CD4-positive, alpha-beta T cell treated with Interleukin-15 for 1 hour (primary cell): ENCODE data around the gene PSMA6.
"Not testable (repeated sequence)": the region's sequence is repeated elsewhere in the genome, so short reads cannot be mapped to it uniquely, and the experiment has no call there.

Experiments used
- DNase-seq: peaks from one replicate; pipeline ENCODE4 v3.0.0-alpha.2; 2020

The PSMA6 gene

DNA sequence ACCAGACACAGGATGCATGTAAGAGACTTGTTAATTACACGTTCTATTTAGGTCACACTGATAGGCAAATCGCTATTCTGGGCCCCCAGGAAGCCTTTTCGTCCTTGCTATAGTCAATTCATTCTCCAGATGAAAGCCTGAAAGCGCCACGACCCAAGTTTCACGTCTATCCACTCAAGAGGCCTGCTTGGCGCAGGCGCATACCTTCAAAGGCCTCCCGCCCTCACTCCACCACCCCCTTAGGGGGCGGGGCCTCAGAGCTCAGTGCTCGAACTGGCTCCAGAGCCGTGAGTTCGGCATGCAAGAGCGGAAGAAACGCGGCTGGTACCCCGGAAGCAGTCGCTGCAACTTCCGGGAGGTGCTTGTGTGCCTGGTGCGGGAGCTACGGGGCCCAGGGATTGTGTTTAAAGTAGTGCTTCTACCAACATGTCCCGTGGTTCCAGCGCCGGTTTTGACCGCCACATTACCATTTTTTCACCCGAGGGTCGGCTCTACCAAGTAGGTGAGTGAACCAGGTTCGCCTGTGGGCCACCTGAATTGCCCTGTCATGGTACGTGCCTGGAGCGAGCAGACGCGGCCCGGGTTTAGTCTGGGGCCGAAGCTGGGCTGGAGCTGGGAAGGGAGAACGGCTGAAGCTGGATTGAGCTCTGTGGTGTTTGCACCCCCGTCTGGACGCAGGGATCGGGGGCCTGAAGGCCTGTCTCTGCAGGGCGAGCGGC is at the start of gene PSMA6:
TSS of gene PSMA6 (plus strand) at position 332 of the 719 bp plus-strand sequence. CDS start at position 427, 95 bp downstream.
- DNase-seq: peak; percentile 99

DNA sequence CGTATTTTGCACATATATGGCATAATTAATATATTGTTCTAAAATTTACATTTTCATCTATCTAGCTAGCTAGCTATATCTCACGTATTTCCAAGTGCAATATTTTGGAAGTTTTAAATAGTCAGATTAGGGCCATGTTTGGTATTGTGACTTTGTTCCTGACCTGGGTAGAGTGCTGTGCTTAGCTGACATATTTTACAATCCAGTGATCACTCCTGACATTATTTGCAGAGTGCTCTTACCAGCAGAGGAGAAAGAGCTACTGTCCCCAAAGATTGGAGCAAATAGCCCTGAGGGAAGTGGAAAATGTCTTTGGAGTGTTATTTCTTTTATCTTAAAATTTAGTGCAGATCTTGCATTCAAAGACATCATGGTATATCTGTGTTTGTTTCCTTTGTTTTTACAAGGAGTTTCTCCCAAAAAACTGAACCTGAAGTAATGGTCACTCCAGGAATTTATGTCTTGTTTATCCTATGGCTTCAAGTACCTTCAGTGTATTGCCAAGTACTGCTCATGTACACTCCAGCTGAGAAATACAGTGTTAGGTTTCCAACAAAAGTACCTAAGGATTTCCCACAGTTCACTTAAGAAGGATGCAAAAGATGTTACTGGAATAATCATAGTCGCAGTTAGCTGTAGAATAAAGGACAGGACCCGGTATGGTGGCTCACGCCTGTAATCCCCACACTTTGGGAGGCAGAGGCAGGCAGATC is 49.4 kb upstream of the PSMA6 start:
- no peak for DNase-seq

DNA sequence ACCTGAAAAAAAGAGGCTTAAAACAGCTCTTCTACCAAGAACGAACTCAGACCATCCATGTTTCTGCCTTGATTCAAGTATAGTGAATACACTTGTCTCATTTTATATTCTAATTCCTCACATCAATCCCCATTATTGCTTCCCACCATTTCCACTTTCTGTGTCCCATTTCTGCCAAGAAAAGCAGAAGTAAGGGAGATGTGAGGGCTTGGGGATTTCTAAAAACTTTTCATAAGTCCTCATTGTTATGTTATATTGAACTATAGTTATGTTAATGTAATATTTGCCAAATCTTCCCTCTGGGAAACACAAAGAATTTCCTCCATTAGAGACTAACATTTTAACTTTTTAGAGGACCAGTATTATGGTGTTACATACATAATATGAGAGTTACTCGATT is 48.2 kb upstream of the PSMA6 start:
- DNase-seq: no peak

DNA sequence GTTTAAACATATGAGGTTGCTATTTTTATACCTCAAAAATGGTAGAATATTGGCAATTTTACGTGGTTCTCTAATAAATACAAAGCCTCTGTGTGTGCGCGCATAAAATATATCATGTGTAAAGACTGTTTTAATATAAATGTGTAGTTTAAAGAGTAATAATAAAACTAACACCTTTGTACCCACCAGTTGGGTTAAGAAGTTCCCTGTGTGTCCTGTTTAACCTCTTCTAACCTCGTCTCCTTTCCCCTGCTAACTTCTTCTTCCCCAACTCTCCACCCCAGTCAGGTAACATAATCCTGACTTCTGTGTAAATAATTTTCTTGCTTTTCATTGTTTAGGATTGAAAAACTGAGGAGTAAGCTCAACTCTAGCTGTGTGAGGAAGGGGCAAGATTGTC is 47.6 kb upstream of the PSMA6 start:
- DNase-seq: no peak

DNA sequence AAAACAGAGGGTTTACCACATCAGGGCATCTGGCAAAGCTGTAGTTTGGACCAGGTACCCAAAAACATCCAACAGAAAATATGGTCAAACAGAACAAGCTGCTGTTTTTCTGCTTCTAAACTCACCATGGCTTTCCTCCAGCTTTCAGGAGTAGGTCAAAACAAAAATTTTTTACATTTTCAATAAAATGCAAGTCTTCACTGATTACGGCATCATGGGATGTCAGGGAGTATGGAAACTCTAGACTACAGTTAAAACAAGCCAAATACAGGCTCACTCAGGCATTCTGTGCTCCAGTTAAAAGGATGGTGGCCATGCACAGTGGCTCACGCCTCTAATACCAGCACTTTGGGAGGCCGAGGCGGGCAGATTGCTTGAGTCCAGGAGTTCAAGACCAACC is 47.1 kb upstream of the PSMA6 start:
- DNase-seq: no peak

DNA sequence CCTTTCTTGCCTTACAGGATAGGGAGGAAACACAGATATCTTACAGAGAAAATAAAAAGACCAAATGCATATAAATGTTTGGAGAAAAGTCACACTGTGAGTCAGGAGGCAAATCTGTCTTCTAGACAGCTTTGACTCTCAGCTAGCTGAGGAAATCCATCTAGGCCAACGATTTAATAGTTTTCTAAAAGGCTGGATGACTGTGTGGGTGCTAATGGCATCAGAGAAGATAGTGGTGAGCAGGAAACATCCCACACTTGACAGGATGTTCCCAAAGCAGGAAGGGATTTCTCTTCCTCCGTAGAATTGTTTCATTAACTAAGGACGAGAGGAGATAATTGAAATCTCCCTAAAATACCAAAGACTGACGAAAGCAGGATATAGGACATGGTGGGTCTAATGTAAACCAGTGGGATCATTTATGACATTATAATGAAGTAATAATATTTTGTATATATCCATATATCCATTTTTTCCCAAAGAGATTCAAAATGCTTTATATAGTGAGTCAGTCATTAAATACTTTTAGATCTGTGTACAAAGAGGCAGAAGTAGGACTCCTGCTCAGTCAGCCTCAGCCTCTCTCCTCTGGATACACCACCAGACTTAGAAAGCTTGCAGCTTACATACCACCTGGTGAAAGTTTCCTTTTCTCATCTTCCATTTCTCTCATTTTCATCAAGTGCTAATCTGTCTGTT is 44.3 kb upstream of the PSMA6 start:
- DNase-seq: no peak

DNA sequence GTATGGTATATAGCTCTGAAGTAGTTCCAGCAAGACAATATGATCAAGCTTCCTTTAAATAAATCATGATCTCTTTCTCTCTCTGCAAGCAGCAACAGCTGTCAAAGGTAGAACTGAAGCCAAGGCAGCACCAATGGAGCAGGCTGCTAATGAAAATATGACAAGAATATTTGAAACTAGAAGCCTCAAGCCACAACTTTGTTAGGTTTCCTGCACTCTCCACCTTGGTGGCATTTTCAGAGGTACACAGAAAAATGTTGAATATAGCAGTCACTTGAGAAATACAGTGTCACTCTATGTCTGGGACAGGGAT is 43.8 kb upstream of the PSMA6 start:
- DNase-seq: no peak

DNA sequence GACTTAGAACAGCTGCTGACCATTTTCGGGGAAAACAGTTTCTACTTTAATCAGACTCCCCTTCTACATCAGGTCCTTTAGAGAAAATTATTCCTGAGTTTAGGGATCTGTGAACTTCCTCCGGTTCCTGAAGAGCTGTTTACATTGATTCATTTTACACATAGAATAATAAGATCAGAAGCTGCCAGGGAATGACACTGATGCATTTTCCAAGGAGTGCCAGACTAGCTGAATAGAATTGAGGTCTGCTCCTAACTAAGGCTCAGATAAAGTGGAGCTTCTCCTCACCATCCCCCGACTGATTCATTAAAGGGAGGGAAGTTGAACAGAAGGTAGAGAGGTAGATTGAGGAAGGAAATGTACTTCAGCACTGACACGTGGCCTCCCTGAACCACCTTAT is 41.9 kb upstream of the PSMA6 start:
- no peak for DNase-seq

DNA sequence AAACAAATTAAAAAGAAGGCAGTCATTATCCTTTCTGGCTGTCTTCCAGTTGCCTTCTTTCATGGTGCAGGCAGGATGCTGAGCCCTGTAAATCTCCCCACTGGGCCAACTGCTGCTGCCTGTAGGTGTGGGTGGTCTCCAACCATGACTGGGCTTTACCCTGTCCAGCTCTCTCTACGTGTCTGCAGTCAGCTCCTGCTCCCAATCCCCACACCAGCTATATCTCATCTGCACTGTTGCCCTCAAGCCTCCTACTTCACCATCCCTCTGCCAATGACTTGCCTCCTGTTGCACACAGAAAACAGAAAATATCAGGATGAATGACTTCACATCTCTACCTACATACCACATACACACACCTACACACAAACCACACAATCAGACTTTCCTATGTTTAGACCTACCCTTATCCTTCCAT is 39.7 kb upstream of the PSMA6 start:
- no peak for DNase-seq

DNA sequence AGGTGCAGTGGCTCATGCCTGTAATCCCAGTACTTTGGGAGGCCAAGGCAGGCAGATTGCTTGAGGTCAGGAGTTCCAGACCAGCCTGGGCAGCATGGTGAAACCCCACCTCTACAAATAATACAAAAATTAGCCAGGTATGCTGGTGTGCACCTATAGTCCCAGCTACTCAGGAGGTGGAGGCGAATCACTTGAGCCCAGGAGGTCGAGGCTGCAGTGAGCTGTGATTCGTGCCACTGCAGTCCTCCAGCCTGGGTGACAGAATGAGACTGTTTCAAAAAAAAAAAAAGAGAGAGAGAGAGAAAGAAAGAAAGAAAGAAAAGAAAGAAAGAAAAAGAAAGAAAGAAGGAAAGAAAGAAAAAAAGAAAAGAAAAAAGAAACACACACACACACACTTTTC is 39.1 kb upstream of the PSMA6 start:
- not testable (repeated sequence) for DNase-seq

DNA sequence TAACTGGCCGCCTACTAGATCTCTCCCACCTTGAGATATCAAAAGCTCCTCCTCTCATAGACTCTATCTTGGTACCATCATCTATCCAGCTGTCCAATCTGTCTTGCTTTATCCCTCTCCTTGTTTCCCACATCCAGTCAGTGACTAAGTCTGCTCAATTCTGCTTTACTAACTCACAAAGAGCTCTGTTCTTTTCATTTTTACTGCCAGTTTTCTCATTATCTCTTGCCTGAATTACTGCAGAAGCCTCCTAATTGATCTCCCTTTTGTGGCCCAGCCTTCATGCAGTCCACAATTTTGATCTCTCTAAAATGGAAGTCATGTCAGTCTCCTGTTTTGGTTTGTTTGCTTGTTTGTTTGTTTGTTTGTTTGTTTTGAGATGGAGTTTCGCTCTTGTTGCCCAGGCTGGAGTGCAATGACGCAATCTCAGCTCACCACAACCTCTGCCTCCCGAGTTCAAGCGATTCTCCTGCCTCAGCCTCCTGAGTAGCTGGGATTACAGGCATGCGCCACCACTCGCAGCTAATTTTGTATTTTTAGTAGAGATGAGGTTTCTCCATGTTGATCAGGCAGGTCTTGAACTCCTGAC is 38.1 kb upstream of the PSMA6 start:
- not testable (repeated sequence) for DNase-seq

DNA sequence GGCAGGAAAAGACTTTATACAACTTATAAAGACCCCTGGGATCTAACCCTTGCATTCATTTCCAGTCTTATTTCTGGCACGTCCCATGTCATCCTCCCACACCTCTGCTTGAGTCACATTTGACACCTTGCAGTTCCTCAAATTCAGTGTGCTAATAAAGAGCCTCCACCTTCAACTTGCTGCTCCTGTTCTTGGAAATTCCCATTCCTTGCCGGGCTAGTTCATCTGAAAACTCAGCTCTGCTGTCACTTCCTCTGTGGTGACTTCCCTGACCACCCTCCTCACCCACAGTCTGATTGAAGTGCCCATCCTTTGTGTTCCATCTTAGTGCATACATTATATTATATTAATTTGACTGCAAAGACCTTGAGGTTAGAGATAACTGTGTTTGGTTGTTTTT is 37.4 kb upstream of the PSMA6 start:
- DNase-seq: peak; percentile 21

DNA sequence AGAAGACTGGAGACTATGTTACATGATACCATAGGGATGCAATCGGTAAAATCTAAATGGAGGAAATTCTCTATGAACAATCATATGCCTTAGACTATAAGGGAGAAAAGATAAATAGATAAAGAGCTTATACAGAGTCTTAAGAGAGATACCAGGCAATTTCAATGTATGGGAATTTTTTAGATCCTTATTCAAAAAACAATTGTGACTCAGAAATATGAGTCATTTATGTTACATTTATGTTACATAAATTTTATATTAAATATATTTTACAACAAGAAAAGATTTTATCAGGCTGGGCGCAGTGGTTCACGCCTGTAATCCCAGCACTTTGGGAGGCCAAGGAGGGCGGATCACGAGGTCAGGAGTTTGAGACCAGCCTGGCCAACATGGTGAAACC is 36.5 kb upstream of the PSMA6 start:
- no peak for DNase-seq

DNA sequence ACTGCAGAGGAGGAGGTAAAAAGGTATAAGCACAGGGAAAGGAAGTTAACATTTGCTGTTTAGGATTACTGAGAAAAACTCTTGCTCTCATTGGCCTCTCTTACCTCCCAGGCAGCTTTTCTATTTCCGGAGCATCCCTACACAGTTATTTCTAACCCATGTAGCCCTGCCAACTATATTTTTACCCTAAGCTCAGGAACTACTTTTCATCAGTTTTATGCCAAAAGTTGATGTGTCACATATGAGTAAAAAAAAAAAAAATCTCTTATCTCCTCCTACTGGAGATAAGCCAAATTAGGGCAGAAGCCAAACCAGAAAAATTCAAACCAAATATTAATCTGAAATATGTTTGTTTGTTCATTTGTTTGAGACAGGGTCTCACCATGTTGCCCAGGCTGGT is 34.4 kb upstream of the PSMA6 start:
- DNase-seq: no peak

DNA sequence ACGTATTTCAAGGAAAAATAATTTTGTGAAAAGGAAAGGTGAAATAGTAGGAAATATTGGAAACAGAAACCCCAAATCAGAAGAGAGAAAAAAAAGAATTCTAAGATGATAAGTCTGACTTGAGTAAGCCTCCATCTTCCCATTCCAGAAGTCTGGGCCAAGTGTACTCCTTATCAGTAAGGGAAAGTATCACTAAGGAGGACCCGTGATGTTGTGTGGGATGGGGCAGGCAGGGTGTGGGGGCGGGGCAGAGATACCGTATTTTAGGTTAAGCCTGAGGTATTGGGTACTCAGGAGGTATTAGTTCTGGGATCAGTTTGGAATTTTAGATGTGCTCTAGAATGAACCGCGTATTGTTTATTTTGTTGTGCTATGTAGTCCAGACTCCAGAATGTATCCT is 33.8 kb upstream of the PSMA6 start:
- no peak for DNase-seq

DNA sequence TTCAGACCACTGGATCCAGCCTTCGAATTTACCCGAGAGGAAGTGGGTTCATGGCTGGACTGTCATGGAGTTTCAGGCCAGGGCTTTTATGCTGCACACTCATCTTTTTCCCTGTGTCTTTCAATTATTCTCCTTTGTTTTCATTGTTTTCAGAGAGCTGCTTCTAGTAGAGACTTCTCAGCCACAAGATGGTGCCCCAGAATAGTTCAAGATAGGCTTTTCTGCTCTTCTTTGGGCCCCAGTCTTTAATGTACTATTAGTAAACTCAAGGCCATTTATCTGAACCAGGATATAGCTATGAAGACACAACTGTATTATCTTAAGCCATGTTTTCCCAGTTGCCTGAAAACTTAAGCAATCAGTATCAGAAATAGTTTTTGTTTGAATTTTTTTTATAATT is 30.4 kb upstream of the PSMA6 start:
- DNase-seq: no peak

DNA sequence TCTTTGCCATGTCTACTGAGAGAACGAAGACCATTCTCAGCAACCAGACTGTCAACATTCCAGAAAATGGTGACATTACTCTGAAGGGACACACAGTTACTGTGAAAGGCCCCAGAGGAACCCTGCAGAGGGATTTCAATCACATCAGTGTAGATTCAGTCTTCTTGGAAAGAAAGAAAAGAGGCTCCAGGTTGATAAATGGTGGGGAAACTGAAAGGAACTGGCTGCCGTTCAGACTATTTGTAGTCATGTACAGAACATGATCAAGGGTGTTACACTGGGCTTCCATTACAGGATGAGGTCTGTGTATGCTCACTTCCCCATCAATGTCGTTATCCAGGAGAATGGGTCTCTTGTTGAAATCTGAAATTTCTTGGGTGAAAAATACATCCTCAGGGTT is 29.7 kb upstream of the PSMA6 start:
- DNase-seq: no peak

DNA sequence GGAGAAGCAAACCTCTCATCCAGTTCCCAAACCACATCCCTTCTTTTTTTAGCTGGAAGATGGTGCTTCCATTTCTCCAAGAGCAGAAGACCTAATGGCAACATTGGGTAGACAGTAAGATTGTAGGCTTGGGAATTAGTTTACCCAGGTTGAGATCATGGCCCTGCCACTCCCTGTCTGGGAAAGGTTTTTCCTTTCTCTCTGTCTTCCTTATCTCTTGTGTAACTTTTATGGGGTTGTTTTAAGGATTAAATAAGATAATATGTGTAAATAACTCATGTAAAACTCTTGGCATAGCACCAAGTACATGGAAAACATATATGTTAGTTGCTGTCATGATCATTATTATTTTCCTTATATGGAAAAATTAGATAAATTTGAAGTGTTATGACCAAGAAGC is 23.2 kb upstream of the PSMA6 start:
- DNase-seq: no peak

DNA sequence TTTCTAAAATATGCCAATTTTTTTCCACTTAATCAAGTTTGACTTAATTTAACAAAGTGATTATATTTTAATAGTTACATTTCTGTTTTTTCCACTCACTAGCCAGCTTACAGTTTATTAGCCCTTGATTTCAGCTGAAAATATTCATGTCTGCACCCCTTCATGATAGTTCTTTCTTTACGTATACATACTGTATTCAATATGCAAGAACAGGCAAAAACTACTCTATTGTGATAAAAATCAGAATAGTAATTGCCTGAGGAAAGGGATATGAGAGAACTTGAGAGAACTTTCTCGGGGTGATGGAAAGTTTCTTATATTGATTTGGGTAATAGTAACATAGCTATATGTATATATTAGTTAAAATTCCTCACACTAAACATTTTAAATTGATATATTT is 17.4 kb upstream of the PSMA6 start:
- no peak for DNase-seq

DNA sequence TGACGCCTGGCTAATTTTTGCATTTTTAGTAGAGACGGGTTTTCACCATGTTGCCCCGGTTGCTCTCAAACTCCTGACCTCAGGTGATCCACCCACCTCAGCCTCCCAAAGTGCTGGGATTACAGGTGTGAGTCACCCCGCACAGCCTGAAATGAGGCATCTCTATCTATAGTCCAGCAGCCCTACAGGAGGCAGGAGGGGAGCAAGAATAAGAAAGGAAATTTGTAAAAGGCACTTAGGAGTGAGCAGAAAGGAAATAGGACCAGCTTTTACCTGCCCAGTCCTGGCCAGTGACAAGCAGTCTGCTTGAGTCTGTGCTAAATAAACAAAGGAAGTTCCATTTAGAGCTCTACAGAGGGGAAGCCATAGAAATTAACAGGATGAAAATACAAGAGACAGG is 15.0 kb upstream of the PSMA6 start:
- no peak for DNase-seq

DNA sequence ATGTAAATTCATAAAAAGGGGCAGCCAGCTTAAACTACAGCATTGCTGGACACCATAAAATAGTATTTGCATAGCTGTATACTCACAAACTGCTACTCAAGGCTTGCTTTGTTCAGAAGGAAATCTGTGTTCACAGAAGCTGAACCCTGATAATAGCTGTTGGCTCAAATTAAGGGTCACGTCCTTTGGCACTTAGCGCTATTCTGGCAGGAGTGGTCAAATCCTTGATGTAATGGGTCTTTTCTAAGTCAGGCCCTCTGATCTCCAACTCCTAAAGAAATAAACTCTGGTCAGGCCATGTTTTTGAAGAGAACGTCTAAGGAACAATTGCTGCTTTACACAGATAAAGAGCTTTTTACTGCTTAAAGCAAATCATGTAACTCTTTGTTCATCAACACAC is 12.8 kb upstream of the PSMA6 start:
- no peak for DNase-seq

DNA sequence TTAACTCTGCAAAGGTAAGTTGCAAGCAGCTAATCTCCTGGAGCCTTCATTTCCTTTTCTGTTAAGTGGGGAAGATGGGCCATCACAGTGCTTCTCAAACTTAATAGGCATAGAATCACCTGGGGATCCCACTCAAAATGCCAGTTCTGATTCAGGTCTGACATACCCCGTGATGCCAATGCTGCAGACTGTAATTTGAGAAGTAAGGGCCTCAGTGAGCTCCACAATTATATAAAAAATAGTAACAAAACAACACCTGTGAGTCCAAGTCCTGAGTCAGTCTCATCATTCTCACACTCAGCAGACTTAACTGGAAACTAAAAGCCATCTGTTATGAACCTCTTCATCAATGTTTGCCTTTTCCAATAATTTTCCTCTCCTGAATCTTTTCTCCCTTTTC is 10.8 kb upstream of the PSMA6 start:
- no peak for DNase-seq

DNA sequence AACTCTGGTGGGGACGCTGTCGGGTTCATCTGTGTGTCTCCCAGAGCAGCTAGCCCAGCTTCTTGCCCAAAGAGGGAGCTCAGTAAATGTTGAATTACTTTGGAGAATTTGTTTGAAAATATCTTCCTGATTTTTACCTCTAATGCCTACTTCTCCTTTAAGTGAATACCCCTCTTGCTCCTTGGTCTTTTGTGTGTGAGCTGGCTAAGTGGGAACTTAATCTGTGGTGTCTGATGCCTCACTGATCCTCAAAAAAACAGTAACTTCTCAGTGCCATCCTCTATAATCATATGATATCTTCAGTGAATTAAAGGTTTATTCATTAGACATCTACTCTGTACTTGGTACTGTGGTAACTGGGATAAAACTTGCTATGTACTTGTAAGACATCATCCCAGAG is 7.7 kb upstream of the PSMA6 start:
- no peak for DNase-seq
